Inferior parietal cortex (tissue), 1 donor: ENCODE results near the gene CCDC201.

ENCODE experiments used
- DNase-seq: peaks from one replicate; pipeline ENCODE4 v3.0.0-alpha.2; 2016; ENCODE audit errors: extremely low spot score

The CCDC201 gene

DNA sequence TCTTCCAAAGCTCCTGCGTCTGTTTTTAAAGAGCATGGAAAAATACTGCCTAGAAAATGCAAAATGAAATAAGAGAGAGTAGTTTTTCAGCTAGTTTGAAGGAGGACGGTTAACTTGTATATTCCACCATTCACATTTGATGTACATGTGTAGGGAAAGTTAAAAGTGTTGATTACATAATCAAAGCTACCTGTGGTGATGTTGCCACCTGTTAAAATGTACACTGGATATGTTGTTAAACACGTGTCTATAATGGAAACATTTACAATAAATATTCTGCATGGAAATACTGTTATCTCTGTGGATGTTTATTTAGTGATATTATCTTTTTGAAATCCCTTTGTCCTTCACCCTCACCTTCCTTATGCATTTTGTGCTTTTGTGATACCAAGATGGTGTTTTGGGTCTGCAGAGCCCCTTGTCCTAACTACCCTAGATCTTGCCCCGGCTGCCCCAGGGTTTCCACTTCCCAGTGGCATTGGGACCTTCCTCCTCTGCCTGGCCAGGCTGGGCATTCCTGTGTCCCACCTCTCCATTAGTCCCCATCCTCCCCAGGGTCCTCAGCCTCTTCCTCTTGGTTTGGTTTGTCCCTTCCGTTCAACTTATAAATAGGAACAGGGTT, 20.6 kb upstream of the CCDC201 start:
- DNase-seq = no peak

- DNase-seq = no peak
These were observed 19.6 kb upstream of the CCDC201 start for GRCh38 chr7:45892407-45893035.

- DNase-seq = no peak
These were observed 18.9 kb upstream of the CCDC201 start for GRCh38 chr7:45891462-45892402.

DNA sequence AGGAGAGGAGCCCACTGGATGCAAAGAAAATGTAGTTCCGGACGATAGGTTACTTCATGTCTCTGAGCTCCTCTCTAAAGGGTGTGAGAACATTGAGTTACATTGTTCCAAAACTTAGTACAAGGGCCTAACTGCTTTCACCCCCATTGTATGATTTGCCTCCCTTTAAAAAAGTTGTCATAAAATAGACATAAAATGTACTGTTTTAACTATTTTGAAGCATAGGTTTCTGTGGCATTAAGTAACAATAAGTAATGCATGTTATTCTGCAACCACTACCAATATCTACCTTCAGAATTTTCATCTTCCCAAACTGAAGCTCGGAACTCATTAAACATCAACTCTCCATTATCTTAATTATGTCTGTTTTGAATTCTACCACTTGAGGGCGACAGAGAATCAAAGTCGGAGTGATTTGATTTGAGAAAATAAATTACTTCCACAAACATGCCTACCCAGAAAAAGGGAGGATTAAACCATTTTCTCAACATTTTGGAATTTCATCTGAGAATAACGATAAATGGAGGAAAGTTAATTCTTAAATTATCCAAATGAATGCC, 18.1 kb upstream of the CCDC201 start:
- peak; percentile 83 for DNase-seq

DNA sequence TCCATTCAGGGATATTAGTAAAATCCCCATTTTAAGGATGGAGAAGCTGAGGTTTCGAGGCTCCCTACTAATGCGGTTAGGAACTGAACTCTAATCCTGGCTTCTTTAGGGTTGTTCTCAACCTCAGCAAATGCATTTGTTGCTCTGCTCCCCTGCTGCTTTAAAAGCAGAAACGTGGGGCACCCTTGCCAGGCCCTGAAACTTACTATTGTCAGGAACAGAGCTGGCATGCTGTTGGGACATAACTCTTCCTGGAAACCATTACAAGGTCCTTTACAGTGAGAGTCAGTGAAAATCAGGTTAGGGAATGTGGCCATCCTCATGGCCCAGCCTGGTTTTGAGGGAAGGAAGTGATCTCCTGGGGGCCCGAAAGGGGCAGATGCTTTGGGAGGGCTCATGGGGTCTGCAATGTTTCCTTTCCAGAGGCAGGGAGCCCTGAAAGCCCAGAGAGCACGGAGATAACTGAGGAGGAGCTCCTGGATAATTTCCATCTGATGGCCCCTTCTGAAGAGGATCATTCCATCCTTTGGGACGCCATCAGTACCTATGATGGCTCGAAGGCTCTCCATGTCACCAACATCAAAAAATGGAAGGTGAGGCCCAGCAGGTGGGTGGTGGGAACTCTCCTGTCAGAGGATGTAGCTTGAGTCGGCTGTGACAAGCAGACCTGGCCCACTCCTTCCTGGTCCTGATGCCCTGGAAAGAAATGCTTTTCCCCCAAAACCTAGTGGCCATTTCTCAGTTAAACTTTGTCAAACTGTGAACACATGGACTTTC, 17.4 kb upstream of the CCDC201 start:
- DNase-seq = no peak

DNA sequence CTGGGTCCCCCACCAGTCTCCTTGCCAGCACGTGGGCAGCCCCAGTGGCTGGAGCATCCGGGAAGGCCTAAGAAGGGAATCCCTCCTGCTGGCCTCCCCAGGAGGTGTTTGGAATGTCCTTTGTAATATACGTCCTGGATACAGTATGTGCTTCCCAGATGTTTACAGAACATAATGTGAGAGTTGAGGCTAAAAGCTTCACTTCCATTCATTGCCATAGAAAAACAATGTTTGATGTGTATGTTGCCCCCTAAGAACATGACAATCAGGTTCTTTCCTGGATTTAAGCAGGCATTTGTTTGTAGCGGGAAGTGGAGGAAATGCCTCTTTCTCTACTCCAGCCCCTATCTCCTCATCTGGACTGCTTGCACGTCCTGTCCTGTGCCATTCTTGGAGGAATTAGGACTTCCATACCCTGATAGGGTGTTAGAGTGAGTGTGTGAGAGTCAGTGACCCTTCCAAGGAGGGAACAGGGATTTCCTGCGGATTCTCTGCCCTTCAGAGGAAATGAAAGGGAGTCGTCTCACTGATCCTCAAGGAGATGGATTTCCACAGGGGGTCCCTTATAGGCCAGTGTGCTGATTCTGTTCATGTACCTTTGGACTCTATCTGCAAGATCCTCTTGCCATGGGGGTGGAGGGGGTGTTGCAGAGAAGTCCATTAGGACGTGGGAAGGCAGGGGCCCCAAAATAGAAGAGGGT, 16.6 kb upstream of the CCDC201 start:
- no peak for DNase-seq

DNA sequence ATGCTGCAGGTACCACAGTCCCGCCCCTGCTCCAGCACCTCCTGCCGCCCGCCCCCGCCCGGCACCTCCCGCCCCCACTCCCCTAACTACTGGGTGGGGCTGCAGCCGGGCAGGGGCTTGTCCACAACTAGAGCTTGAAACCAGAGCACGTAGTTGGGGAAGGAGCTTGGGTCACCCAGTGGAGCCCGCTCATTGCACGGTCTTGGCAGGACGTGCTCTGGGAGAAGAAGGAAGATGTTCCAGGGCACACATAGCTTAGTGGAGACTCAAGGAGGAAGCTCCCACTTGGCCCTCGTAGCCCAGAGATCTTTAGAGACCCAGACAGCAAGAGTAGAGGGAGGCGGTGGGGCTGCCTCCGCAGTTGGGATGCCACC, 16.1 kb upstream of the CCDC201 start:
- no peak for DNase-seq

DNA sequence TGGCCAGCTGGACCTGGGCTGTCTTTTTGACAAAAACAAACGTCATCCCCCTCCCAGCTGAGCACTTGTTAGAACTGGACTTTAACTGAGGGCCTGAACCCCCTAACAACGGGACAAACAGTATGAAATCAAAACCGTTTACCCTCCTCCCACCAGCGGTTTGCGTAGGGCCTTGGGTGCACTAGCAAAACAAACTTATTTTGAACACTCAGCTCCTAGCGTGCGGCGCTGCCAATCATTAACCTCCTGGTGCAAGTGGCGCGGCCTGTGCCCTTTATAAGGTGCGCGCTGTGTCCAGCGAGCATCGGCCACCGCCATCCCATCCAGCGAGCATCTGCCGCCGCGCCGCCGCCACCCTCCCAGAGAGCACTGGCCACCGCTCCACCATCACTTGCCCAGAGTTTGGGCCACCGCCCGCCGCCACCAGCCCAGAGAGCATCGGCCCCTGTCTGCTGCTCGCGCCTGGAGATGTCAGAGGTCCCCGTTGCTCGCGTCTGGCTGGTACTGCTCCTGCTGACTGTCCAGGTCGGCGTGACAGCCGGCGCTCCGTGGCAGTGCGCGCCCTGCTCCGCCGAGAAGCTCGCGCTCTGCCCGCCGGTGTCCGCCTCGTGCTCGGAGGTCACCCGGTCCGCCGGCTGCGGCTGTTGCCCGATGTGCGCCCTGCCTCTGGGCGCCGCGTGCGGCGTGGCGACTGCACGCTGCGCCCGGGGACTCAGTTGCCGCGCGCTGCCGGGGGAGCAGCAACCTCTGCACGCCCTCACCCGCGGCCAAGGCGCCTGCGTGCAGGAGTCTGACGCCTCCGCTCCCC, 15.5 kb upstream of the CCDC201 start, which contains the start of gene IGFBP1:
IGFBP1 (plus strand) TSS at position 304 of the 808 bp plus-strand sequence; CDS start at position 469, 165 bp downstream.
- no peak for DNase-seq

GRCh38 chr7:45886931-45887667, 14.2 kb upstream of the CCDC201 start:
- no peak for DNase-seq

DNA sequence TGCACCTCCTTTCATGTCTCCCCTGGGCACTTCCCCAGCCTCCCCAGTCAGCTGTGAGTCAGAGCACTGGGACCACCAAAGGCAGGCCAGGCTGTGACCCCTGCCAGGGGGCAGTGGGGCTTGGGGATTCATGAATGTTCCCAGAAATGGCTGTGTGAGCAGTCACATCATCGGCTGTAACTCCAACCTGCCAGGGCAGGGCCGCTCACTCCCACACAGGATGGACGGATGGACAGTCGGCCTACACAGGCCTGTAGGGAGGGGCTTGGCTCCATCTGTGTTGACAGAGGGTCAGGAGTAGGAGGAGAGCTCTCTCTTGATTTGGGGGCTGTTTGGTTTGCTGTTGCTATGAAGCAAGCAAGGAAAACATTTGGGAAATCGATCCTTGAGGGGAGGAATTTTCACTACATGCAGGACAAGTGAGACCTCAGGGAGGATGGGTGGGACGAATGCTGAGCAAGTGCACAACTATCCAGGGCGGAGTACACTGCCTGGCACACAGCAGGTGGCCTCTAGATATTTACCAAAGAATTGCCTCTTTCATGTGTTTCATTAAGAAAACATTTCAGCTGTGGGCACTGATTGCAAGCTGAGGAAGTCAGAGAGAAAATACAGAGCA, 12.5 kb upstream of the CCDC201 start:
- DNase-seq = no peak

- DNase-seq = no peak
These were observed 11.3 kb upstream of the CCDC201 start for GRCh38 chr7:45884136-45884535.

GRCh38 chr7:45882465-45882810, 9.6 kb upstream of the CCDC201 start:
- no peak for DNase-seq

DNA sequence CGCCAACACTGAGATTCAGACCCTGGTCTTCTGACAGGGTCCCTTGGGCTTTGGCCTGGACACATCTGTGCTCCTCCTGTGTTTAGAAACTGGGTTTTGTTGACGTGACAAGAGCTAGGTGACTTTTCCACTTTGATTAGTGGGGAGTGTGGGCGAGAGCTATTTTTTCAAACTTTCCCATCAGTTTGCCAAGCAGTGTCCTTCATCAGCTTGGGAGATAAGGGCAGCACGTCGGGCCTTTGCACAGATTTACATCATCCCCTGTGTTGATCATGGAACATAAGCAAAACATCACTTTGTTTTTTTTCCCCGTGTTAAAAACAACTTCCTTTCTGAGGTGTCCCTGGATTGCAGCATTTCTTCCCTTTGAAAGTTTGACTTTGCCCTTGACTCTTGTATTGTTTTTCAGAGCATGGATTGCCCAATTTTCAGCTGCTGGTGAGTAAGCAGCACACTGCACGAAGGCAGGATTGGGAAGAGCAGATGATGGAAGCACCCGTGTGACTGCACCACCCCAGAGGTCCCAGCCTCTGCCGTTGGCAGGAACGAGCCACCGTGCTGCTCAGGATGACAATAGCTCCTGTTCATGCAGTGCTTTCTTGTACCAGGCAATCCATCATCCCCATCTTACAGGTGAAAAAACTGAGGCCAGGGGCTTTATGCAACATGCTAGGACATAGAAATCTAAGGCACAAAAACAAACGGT, 9.0 kb upstream of the CCDC201 start:
- no peak for DNase-seq

- DNase-seq = no peak
These were observed 8.4 kb upstream of the CCDC201 start for GRCh38 chr7:45881280-45881758.

DNA sequence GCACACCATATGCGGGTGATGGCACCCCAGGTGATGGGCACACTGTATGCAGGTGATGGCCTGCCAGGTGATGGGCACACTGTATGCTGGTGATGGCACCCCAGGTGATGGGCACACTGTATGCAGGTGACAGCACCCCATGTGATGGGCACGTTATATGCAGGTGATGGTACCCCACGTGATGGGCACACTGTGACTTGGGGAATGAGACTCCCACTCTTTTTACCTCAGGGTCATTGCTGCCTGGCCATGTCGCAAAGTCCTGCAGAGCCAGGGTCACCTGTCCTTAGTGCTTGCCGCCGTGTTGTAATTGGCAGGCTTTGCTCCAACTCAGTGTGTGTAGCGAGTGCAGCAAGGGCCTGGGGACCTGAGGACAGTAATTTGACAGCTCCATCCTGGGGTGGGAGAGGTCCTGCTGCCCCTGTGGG, 7.6 kb upstream of the CCDC201 start:
- no peak for DNase-seq

DNA sequence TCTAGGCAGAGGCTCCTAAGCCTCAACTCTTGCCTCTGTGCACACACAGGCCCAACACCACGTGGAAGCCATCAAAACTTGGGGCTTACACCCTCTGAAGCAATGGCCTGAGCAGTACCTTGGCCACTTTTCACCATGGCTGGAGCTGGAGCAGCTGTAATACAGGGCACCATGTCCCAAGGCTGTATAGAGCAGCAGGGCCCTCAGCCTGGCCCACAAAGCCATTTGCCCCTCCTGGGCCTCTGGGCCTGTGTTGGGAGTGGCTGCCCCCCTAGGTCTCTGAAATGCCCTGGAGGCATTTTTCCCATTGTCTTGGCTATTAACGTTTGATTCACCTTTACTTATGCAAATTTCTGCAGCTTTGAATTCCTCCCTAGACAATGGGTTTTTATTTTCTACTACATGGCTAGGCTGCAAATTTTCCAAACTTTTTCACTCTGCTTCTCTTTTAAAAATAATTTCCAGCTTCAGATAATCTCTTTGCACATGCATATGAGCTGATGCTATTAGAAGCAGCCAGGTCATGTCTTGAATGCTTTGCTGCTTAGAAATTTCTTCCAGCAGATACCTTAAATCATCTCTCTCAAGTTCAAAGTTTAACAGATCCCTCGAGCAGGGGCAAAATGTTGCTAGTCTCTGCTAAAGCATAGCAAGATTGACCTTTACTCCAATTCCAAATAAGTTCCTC, 5.7 kb upstream of the CCDC201 start:
- no peak for DNase-seq

- no peak for DNase-seq
These were observed 3.6 kb upstream of the CCDC201 start for GRCh38 chr7:45876519-45876918.
